IPS-NIHi7 (cell line): ENCODE results near the gene UNC13D.
A peak's percentile ranks its signal among the peaks of the same experiment; 100 is the strongest.
"Not testable (repeated sequence)": the region's sequence is repeated elsewhere in the genome, so short reads cannot be mapped to it uniquely, and the experiment has no call there.

Experiments
- DNase-seq: peaks from one replicate; pipeline ENCODE4 v3.0.0; 2012; ENCODE audit warnings: mixed read lengths; ENCODE audit errors: extremely low spot score

Gene UNC13D

GRCh38 chr17:75874323-75875181 lies 30.3 kb upstream of the UNC13D start:
- no peak for DNase-seq

DNA sequence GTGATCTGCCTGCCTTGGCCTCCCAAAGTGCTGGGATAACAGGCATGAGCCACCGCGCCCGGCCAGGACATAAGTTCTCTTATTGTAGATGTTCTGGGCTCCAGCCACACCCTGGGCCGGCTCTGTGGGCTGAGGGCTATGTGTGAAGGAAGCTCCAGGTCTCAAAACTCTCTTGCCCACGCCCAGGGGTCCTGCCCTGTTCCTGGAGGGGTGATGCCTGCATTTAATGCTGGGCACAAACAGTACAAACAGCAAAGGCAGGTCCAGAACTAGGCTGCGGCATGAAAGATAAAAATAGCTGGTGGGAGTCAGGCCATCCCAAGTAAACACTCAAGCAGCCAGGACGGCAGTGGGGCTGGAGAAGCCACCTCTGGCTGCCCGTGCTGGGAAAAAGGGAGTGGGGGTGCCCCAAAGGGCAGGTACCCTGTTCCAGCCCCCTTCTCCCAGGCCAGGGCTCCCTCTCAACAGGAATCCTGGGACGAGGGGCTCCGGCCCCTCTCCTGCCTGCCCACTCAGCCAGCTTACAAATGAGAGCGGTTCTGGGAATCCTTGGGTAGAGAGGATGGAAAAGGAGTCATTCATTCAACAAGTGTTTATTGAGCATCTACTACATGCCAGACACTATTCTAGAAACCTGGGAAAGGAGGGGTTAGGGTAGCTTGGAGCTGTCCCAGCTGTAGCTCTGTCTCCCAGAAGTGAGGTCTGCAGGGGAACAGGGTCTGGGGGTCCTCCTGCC lies 29.6 kb upstream of the UNC13D start:
- DNase-seq, result no peak

DNA sequence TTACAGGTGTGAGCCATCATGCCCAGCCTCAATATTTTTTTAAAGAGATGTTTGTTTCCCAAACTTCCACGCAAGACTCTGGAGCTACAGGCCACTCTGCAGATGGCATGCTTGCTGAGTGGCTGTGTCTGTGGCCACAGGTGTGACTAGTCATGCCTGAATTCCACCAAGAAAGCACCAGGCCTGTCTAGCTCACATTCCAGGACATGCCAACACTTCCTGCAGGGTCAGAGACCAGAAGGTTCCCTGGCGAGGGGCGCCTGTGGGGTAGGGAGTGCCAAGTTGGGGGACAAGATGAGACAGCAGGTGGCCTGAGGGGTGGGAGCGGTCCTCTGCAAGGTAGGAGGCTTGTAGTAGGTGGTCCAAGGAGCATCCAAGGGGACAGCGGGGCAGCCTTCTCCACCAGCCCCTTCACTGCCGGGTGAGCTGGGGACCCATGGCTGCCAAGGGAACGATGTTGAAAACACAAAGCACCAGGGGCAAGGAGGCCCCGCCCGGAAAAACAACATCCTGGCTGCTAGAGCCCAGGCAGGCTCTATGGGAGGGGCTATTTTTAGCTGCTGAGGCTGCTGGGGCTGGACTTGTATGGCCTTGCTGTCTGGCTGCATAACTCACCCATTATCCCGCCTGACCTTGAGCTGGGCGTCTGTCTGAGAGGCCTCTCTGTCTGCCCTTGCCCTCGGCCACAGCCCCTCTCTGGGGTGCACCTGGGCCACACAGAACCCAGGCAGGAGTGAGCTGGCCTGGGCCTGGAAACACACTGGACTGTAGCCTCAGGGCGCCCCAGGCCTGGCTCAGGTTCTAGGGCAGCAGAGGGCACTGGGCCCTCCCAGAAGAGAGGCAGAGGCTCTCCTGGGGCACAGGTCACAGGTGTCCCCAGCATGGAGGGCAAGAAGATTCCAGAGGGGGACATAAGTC lies 28.5 kb upstream of the UNC13D start:
- DNase-seq, result no peak

DNA sequence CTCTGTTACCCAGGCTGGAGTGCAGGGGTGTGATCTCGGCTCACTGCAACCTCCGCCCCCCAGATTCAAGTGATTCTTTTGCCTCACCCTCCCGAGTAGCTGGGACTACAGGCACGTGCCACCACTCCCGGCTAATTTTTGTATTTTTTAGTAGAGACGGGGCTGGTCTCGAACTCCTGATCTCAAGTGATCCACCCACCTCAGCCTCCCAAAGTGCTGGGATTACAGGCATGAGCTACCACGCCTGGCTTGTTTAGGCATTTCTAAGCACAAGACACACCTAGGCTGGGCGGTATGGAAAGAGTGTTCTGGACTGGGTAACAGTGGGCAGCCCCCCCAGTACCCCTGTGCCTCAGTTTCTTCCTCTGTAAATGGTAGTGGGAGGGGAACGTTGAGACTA lies 26.0 kb upstream of the UNC13D start:
- DNase-seq, result not testable (repeated sequence)

DNA sequence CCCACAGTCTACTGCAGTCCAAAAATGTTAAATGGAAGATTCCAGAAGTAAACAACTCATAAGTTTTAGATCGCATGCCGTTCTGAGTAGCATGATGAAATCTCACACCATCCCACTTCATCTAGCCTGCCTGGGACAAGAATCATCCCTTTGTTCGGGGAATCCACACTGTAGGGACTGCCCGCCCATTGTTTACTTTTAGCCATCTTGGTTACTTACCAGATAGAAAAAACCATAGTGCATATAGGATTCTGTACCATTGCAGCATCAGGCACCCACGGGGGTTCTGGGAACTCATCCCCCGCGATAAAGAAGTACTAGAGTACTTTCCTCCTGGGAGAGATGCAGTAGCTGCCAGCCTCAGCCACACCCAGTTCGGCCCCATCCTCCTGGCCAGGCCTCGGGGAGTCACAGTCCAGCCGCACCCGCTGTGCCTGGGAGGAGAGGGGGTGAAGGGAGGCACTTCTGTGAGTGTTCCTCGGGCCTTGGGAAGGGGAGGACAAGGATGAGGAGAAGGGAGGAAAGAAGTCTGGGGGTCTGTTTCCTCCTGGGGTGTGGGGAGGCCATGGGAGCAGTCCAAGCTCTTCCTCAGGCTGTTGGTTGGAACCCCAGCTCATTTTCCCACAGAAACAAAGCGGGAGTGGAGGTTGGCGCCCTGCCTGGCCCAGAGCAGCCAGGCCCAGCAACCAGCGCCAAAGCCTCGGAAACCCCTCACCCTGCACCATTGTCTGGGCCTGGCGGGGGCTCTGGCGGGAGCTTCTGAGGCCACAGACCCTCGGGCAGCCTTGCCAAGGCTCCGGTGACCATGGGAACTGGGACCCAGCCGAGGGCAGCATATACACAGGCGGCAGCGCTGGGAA lies 25.3 kb upstream of the UNC13D start:
- DNase-seq, result no peak

GRCh38 chr17:75868730-75869281 lies 24.6 kb upstream of the UNC13D start:
- DNase-seq, result not testable (repeated sequence)

- DNase-seq, result not testable (repeated sequence)
These were observed 21.4 kb upstream of the UNC13D start for GRCh38 chr17:75865404-75866188.

DNA sequence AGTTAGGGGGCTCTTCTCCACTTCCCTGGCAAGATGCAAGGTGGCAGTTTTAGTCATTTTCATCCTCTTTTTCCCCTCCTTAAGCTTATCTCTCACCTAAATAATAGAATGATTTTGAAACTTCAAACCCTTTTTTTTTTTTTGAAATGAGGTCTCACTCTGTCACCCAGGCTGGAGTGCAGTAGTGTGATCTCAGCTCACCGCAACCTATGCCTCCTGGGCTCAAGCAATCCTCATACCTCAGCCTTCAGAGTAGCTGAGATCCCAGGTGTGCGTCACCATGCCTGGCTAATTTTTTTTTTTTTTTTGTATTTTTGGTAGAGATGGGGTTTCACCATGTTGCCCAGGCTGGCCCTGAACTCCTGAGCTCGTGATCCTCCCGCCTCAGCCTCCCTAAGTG lies 20.7 kb upstream of the UNC13D start:
- not testable (repeated sequence) for DNase-seq

DNA sequence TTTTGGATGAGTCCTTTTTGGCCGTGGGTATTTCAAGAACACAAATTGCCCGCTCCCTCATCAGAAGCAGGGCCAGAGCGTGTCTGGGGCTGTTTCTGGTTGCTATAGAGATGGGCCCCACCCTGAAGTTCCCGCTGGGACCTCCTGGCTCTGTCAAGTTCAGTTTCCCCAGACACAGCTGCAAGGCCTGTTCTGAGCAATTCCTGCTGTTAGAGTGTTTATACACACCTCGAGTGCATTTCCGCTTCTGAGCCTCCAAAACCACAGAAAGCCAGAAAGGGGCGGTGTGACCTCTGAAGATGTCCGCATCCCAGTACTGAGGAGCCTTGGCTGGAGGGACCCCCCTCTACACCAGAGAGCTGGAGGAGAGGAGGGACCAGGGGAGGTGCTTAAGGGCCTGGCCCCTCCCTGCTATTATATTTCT lies 20.3 kb upstream of the UNC13D start:
- peak; percentile 62 for DNase-seq

- DNase-seq, result no peak
These were observed 17.7 kb upstream of the UNC13D start for GRCh38 chr17:75861927-75862317.

DNA sequence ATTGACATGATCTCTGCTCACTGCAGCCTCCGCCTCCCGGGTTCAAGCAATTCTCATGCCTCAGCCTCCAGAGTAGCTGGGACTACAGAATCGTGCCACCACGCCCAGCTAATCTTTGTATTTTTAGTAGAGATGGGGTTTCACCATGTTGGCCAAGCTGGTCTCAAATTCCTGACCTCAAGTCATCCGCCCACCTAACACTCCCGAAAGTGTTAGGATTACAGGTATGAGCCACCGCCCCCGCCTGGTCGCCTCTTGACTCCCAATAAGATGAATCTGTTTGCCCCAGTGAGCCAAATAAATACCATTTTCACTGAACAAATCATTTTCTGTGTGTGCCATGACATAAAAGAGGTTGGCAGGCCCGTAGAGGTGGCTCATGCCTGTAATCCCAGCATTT lies 15.2 kb upstream of the UNC13D start:
- DNase-seq, result not testable (repeated sequence)

- peak; percentile 34 for DNase-seq
These were observed 12.0 kb upstream of the UNC13D start for GRCh38 chr17:75856062-75856756.

- DNase-seq, result peak; percentile 97
These were observed 11.3 kb upstream of the UNC13D start, which contains the start of gene WBP2 for GRCh38 chr17:75855310-75856061. TSS of gene WBP2 (minus strand) at chr17:75855335. CDS start at chr17:75855297, 38 bp downstream.

GRCh38 chr17:75854881-75855309 lies 10.7 kb upstream of the UNC13D start:
- peak; percentile 54 for DNase-seq

- DNase-seq, result no peak
These were observed 10.0 kb upstream of the UNC13D start for GRCh38 chr17:75854101-75854748.

- no peak for DNase-seq
These were observed 9.2 kb upstream of the UNC13D start for GRCh38 chr17:75853433-75853832.

DNA sequence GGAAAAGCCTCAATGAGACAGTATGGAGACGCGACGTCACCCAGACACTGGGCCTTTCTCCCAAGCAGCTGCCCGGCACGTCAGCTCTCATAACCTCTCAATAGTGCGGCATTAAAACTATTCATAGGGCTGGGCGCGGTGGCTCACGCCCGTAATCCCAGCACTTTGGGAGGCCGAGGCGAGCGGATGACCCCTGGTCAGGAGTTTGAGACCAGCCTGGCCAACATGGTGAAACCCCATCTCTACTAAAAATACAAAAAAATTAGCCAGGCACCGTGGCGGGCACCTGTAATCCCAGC lies 7.4 kb upstream of the UNC13D start:
- not testable (repeated sequence) for DNase-seq
